GM19099 (cell line): ENCODE data around the gene TMEM253.

Experiments
- POLR2A ChIP-seq: IDR thresholded peaks from 3 replicates; pipeline ENCODE4 v1.6.1; 2011; ENCODE audit warnings: low read depth; ENCODE audit not compliant: insufficient read length; ENCODE audit errors: extremely low read depth

TMEM253 gene

GRCh38 chr14:21093018-21093417, 7.8 kb upstream of the TMEM253 start:
- no peak for TF ChIP-seq POLR2A

GRCh38 chr14:21093769-21094681, 6.8 kb upstream of the TMEM253 start:
- no peak for TF ChIP-seq POLR2A

- TF ChIP-seq POLR2A, result no peak
These were observed 5.2 kb upstream of the TMEM253 start for GRCh38 chr14:21095430-21096205.

- no peak for TF ChIP-seq POLR2A
These were observed 4.4 kb upstream of the TMEM253 start for GRCh38 chr14:21096438-21096837.

- no peak for TF ChIP-seq POLR2A
These were observed 3.8 kb upstream of the TMEM253 start for GRCh38 chr14:21096978-21097635.

DNA sequence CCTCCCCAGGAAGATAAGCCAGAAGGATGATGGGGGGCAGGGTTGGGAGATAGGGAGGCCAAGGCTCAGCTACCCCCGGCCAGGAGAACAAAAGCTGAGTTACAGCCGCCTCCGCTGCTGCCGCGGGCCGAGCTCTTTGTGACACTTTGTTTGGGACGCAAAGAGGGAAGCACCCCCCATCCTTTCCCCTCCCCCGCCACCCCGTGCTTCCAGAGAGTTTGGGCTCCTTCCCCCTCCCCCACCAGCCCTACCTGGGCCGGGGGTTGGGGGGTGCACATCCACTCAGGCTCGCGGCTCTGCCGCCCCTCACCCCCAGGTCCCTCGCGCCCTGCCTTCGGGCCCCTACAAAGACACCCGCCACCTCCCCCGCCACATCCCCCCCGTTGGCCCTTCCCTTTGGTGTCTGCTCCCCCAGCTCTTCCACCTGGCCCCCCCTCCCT, 3.2 kb upstream of the TMEM253 start:
- TF ChIP-seq POLR2A, result no peak

DNA sequence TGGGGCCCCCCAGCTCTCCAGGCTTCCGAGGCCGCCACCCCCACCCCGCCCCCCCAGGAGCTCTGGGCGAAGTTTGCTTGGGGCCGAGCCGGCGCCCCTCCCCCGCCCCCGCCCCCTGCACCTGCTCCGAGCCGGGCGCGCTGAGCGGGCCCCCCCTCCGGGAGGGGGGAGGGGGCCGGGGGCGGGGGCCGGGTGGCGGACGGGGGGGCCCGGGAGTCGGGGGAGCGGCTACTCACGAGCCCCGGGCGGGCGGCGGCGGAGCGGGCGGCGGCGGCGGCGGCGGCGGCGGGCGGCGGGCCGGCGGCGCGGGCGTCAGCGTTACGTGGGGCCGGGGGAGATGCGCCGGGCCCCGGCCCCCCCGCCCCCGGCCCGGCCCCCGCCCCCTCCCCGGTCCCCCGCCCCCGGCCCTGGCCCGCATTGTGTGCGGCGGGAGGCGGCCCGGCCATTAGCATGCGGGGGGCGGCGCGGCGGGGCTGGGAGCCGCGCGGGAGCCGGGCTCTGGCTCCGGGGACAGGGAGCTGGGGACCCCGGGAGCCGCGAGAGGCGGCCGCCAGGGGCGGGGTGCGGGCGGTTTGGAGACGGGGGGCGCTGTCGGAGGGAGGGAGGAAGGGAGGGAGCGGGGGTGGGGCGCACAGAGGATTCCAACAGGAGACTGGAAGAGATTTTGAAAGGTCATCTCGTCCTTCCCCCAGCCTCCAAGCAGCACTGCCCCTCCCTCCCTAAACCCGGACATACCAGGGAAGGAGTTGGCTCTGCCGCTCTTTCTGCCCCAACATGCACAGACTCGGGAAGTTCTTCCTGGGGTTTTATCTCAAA, 2.6 kb upstream of the TMEM253 start, which contains the start of gene ZNF219:
Gene ZNF219, minus strand, starts transcription at position 580 of the 816 bp plus-strand sequence. CDS start 5,064 bp downstream, outside the sequence.
- no peak for TF ChIP-seq POLR2A

GRCh38 chr14:21098892-21099595, 1.8 kb upstream of the TMEM253 start:
- no peak for TF ChIP-seq POLR2A

DNA sequence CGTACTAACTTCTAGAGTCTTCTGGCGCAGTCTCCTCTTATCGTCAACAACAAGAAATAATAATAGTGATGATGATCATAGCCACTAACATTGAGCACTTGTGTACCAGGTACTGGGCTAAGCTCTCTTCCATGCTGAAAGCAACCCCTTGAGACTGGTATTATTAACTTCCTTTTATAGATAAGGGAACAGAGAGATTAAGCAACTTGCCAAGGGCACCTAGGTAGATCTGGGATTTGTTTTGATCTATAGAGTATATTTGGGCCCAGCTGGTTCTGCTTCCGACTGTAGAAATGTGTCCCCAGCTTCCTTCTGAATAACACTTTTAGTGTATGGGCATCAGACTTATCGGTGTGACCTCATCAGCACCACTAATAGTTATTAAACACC, 1.3 kb upstream of the TMEM253 start:
- no peak for TF ChIP-seq POLR2A

GRCh38 chr14:21101802-21102413, 1.0 kb downstream of the TMEM253 start:
- no peak for TF ChIP-seq POLR2A

- no peak for TF ChIP-seq POLR2A
These were observed 1.9 kb downstream of the TMEM253 start for GRCh38 chr14:21102521-21103410.

DNA sequence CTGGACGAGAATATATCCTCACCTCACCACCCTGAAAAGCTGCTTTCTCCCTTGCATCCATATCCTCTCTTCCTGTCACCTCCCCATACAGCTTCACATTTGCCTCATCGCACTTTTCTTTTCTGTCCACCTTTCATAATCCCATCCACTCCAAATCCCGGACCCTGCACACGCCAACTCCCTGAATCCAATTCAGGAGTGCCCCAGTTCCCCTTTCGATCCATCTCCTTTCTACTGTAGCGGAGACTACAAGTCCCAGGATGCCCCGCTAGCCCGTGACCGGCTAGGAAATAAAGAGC, 2.5 kb downstream of the TMEM253 start:
- TF ChIP-seq POLR2A, result no peak
